Aorta (tissue), 5 donors: ENCODE data around the gene PLEKHD1. TPM values are rescaled to one million over a fixed set of nuclear protein-coding genes. Genes with fewer than 3 reads are reported as not detected.
"Not testable (repeated sequence)": the region's sequence is repeated elsewhere in the genome, so short reads cannot be mapped to it uniquely, and the experiment has no call there.

Source experiments
- ATAC-seq: fragments of 200-7000 bp; cut with Tn5 transposase; one replicate; pipeline ENCODE4 v1.9.1; 2022; ENCODE audit warnings: moderate library complexity; ENCODE audit not compliant: low FRiP score
- DNase-seq, 2 donors: peaks; one replicate each; pipeline ENCODE4 v3.0.0-alpha.2; 2020
- H3K27ac ChIP-seq, 2 donors: one replicate each; pipeline ENCODE4 v1.5.1; 2013; ENCODE audit warnings: low read length in 2 of 2, mild to moderate bottlenecking in 2 of 2, moderate library complexity in 2 of 2, control low read depth in 1 of 2, inconsistent platforms in 1 of 2, low read depth in 1 of 2
- H3K27me3 ChIP-seq, 2 donors: one replicate each; pipeline ENCODE4 v1.6.1; 2013; ENCODE audit warnings: control low read depth in 1 of 2, low read length in 1 of 2, mild to moderate bottlenecking in 1 of 2, moderate library complexity in 1 of 2; ENCODE audit not compliant: insufficient read depth in 2 of 2, control insufficient read depth in 1 of 2
- H3K36me3 ChIP-seq, 2 donors: one replicate each; pipeline ENCODE4 v1.6.1; 2013; ENCODE audit warnings: control low read depth in 1 of 2, low read length in 1 of 2, mild to moderate bottlenecking in 1 of 2; ENCODE audit not compliant: insufficient read depth in 2 of 2, control insufficient read depth in 1 of 2
- H3K4me1 ChIP-seq, 2 donors: one replicate each; pipeline ENCODE4 v1.6.1; 2013; ENCODE audit warnings: low read length in 2 of 2, control low read depth in 1 of 2, mild to moderate bottlenecking in 1 of 2, moderate library complexity in 1 of 2; ENCODE audit not compliant: insufficient read depth in 2 of 2, control insufficient read depth in 1 of 2
- H3K4me3 ChIP-seq, 2 donors: one replicate each; pipeline ENCODE4 v1.5.1; 2013; ENCODE audit warnings: low read length in 2 of 2, control low read depth in 1 of 2, mild to moderate bottlenecking in 1 of 2
- H3K9me3 ChIP-seq: one replicate; pipeline ENCODE4 v1.6.1; 2013; ENCODE audit warnings: mild to moderate bottlenecking, low read length; ENCODE audit not compliant: control insufficient read depth
- WGBS, 2 donors: extraction: QIAGEN DNeasy Blood & Tissue Kit; methylation state at CpG; one replicate each; pipeline ENCODE4 v1.1.7; 2013; 5-methylcytosine and 5-hydroxymethylcytosine counted together
- intact Hi-C, 2 donors: fragments of 100-400 bp; cut with DNase I; formaldehyde crosslinking; loops; one replicate each; pipeline versions ENCODE4 v1.14.2 to v1.15.0; 2022
- polyA plus RNA-seq, 2 donors: library from polyadenylated mRNA; stranded (reverse); fragments of 200-250 nt; gene quantifications; one replicate each; pipeline ENCODE4 v1.2.3, GENCODE V29; 2013
- total RNA-seq, 2 donors: library from RNA; stranded (reverse); fragmentation: NEBNext Ultra II Directional; extraction: Animal tissue kit (Norgen Biotek cat#: 25700); gene quantifications; one replicate each; pipeline ENCODE4 v1.2.1, GENCODE V29; 2021
- donor health status: healthy with polysubstance abuse.
- donor health status: Bipolar disorder and iron deficiency.
- donor health status: DM: no; HTN: no; CAD: no.
- donor health status: DM: no; HTN: no; CAD: no.
- donor health status: DM: yes; HTN: yes; CAD: no.

Gene PLEKHD1
- total and polyA plus RNA-seq, 4 donors = 0.13 to 0.30 (median 0.24) TPM

GRCh38 chr14:69476824-69477450, 7.6 kb upstream of the PLEKHD1 start:
- WGBS, 2 donors = 96 to 97% methylated on average over 5 of the region's 5 CpGs
- H3K4me1 ChIP-seq, H3K27ac ChIP-seq, ATAC-seq, H3K4me3 ChIP-seq, intact Hi-C loops, H3K27me3 ChIP-seq, DNase-seq, H3K36me3 ChIP-seq, H3K9me3 ChIP-seq: not testable (repeated sequence)

DNA sequence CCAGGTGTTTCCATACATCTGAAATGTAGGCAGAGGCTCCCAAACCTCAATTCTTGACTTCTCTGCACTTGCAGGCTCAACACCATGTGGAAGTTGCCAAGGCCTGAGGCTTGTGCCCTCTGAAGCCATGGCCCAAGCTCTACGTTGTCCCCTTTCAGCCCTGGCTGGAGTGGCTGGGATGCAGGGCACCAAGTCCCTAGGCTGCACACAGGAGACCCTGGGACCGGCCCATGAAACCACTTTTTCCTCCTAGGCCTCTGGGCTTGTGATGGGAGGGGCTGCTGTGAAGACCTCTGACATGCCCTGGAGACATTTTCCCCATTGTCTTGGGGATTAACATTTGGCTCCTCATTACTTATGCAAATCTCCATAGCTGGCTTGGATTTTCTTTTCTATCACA, 6.5 kb upstream of the PLEKHD1 start:
- ATAC-seq, intact Hi-C loops, H3K4me1 ChIP-seq, H3K36me3 ChIP-seq, DNase-seq, H3K27ac ChIP-seq, H3K27me3 ChIP-seq, H3K9me3 ChIP-seq, H3K4me3 ChIP-seq: not testable (repeated sequence)
- 93% methylated on average over 2 of the region's 2 CpGs for WGBS, 2 donors

DNA sequence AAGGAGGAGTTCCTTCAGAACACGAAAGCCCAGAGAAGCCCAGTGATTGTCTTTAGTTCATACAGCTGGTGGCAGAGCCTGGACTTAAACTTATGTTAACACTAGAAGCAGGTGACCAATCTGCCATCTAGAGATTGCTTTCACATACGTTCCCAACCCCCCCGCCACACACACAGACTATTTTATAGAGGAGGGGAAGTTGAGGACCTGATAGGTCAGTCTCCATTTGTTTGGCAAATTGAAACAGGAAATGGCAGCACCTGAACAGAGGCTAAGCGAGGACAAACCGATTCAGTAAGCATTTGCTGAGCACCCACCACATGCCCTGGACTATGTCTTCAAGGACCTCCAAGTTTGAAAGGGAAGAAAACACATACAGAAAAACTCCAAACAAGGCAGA, 4.8 kb upstream of the PLEKHD1 start:
- H3K27me3 ChIP-seq = no peaks in the 10 kb centered on the region
- no peak overlapping the region for H3K27ac ChIP-seq
- H3K4me1 ChIP-seq = no peaks in the 10 kb centered on the region
- H3K4me3 ChIP-seq = no peak overlapping the region
- DNase-seq (no peak), ATAC-seq (no peak)
- WGBS, 2 donors = 93 to 96% methylated on average over 5 of the region's 5 CpGs
- intact Hi-C loops = no loop called here
- no peaks in the 10 kb centered on the region for H3K9me3 ChIP-seq
- no peaks in the 10 kb centered on the region for H3K36me3 ChIP-seq

DNA sequence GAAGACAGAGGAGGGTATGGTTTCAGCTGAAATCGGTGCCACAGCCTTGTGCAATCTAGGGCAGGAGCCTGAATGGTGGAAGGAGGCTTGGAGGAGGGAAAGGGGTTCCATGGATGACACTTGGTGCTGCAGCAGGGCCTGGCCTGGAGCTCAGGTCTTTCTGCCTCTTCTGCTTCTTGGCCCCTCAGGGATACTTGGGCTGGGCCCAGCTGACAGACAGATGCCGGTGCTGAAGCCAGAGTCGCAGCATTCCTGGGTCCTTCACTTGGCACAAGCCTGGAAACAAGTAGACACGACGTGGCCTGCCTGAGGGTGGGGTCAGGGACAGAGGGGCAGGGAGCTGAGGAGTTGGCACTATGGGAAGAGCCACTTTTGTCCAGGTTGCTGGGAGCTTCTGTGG, 4.4 kb upstream of the PLEKHD1 start:
- H3K9me3 ChIP-seq = no peaks in the 10 kb centered on the region
- WGBS, 2 donors = 89% methylated on average over 5 of the region's 5 CpGs
- no peaks in the 10 kb centered on the region for H3K36me3 ChIP-seq
- H3K4me1 ChIP-seq = no peaks in the 10 kb centered on the region
- DNase-seq = no peak
- no peak overlapping the region for H3K4me3 ChIP-seq
- no peaks in the 10 kb centered on the region for H3K27me3 ChIP-seq
- intact Hi-C loops = no loop called here
- ATAC-seq = no peak
- no peak overlapping the region for H3K27ac ChIP-seq

DNA sequence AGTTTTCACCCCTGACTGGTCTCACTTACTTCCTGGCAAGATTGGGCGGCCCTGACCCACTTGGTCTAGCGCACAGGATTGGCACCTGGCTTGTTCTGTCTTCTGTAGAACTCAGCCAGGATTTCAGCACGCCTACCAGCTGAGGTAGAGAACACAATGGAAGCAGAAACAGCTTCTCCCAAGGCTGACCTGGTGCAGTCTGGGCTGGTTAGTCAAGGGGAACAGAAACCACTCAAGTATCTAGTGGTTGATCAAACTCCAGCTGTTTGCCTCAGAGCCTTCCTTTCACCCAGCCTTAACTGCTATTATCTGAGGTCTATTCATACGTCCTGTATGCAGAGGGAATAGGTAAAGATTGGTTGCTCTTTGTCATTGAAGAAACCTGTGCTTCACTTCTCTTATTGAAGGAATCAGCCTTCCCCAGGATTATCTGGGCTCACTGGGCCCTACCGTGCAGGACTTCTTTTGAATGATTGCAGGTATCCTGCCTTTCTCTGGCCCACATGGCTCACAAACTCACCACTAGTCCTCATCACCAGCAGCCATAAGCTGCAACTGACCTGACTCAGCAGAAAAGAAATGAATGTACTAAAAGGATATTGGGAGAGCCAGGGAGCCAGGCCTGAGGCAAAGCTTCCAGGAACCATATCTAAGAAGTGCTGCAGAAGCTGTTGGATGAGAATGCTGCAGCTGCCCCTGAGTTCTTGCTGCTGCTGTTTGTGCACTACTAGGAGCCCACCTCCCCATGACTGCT, 2.5 kb upstream of the PLEKHD1 start:
- DNase-seq = no peak
- Histone ChIP-seq H3K4me1 (no peaks in the 10 kb centered on the region), H3K27me3 (no peaks in the 10 kb centered on the region), H3K27ac (no peak overlapping the region), H3K36me3 (no peaks in the 10 kb centered on the region), H3K9me3 (no peaks in the 10 kb centered on the region), H3K4me3 (no peak overlapping the region)
- intact Hi-C loops = no loop called here
- ATAC-seq = no peak
- WGBS, 2 donors = 84 to 88% methylated on average over 5 of the region's 5 CpGs

DNA sequence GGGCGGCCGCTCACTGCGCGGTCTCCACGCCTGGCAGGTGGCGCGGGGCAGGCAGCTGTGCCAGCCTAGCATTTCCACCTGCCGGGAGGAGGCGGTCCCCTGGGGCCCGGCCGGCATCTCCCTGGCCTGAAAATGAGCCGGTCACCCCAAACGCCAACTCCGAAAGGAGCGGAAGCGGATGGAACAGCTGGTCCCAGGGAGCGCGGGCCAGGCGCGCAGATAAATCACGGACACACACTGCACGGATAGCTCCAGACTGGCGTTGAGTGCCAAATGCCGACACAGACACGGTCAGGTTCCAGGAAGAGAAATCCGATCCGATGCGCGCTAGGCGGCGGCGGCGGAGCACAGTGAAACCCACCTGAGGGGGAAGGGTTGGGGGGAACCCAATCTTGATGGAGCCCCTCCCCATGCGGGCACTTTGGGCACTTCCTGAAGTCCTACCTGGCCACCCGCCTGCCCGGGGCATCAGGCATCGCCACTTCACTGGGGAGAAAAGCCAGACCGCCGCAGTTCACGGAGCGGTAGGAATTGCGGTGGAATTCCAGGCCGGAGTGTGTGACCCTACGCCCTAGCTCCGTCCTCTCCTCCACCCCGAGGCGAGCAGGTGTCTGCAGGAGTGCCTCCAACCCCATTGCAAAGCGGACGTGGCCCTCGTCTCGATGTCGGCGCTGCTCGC, 624 bp upstream of the PLEKHD1 start:
- no peaks in the 10 kb centered on the region for H3K4me1 ChIP-seq
- H3K27me3 ChIP-seq = no peaks in the 10 kb centered on the region
- intact Hi-C loops = no loop called here
- ATAC-seq (peak; percentile 44), DNase-seq (peak in 1 of 2 donors; percentile 50)
- no peak overlapping the region for H3K4me3 ChIP-seq
- no peaks in the 10 kb centered on the region for H3K9me3 ChIP-seq
- no peaks in the 10 kb centered on the region for H3K36me3 ChIP-seq
- WGBS, 2 donors = 2% methylated on average over 54 of the region's 54 CpGs
- no peak overlapping the region for H3K27ac ChIP-seq

GRCh38 chr14:69485315-69485660, 760 bp downstream of the PLEKHD1 start:
- intact Hi-C loops = no loop called here
- Histone ChIP-seq H3K4me1 (no peaks in the 10 kb centered on the region), H3K4me3 (no peak overlapping the region), H3K27ac (no peak overlapping the region), H3K27me3 (no peaks in the 10 kb centered on the region), H3K9me3 (no peaks in the 10 kb centered on the region), H3K36me3 (no peaks in the 10 kb centered on the region)
- no peak for DNase-seq
- no peak for ATAC-seq
- 60 to 61% methylated on average over 11 of the region's 11 CpGs for WGBS, 2 donors

DNA sequence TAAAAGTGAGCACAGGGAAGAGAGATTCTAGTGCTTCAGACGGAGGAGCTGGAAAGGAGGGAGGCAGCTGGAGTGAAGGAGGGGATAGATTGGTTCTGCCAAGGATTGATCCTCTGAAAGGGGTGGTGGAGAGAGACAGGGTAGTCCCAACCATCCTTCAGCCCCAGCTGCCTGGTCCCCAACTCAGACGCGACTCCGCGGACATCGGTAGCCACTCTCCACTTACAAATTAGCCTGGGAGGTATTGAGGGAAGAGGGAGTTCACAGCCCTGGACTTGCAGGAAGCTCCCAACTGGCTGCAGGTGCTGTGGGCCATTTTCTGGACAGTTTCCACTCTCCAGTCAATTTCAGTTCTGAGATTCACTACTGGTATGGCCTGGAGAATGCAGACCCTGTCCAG, 1.2 kb downstream of the PLEKHD1 start:
- H3K36me3 ChIP-seq = no peaks in the 10 kb centered on the region
- 83 to 84% methylated on average over 6 of the region's 6 CpGs for WGBS, 2 donors
- ATAC-seq (no peak), DNase-seq (no peak)
- H3K4me1 ChIP-seq = no peaks in the 10 kb centered on the region
- intact Hi-C loops = no loop called here
- H3K4me3 ChIP-seq = no peak overlapping the region
- H3K27ac ChIP-seq = no peak overlapping the region
- H3K9me3 ChIP-seq = no peaks in the 10 kb centered on the region
- H3K27me3 ChIP-seq = no peaks in the 10 kb centered on the region

DNA sequence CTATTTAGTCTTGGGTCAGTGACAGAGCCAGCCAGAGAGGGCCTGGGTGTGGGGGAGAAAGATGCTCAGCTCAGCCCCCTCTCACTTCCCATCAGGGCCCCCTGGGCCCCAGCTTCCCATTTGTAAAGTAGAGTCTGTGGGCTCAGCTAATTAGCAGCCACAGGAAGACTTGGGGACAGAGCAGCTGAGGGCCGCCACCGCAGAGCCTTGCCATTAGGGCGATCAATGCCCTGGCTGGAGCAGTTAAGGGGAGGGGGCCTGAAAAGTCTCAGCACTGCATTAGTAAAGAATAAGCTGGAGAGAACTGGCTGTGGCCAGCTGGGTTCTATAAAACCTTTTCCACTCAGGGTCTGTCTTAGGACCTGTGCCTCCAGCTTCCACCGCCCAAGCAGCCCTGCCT, 2.7 kb downstream of the PLEKHD1 start:
- no peaks in the 10 kb centered on the region for H3K4me1 ChIP-seq
- DNase-seq (no peak), ATAC-seq (no peak)
- no peak overlapping the region for H3K4me3 ChIP-seq
- WGBS, 2 donors = 93 to 97% methylated on average over 4 of the region's 4 CpGs
- no peaks in the 10 kb centered on the region for H3K36me3 ChIP-seq
- intact Hi-C loops = no loop called here
- no peak overlapping the region for H3K27ac ChIP-seq
- H3K9me3 ChIP-seq = no peaks in the 10 kb centered on the region
- no peaks in the 10 kb centered on the region for H3K27me3 ChIP-seq
